Measurements from ENCODE around the gene PARP8.
"Not testable (repeated sequence)": the region's sequence is repeated elsewhere in the genome, so short reads cannot be mapped to it uniquely, and the experiment has no call there.

PARP8 gene

DNA sequence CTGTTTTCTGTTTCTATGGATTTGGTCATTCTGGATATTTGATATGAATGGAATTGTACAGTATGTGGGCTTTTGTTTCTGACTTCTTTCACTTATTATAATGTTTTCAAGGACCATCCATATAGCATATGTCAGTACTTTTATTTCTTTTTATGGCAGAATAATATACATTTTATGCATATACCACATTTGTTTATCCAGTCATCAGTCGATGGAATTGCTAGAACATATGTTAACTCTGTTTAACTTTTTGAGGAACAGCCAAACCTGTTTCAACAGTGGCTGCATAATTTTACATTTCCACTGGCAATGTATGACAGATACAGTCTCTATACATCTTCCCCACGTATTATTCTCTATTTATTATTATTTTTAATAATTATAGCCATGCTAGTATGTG is 131.6 kb downstream of the PARP8 start:
- TF ChIP-seq, protein P1, sequence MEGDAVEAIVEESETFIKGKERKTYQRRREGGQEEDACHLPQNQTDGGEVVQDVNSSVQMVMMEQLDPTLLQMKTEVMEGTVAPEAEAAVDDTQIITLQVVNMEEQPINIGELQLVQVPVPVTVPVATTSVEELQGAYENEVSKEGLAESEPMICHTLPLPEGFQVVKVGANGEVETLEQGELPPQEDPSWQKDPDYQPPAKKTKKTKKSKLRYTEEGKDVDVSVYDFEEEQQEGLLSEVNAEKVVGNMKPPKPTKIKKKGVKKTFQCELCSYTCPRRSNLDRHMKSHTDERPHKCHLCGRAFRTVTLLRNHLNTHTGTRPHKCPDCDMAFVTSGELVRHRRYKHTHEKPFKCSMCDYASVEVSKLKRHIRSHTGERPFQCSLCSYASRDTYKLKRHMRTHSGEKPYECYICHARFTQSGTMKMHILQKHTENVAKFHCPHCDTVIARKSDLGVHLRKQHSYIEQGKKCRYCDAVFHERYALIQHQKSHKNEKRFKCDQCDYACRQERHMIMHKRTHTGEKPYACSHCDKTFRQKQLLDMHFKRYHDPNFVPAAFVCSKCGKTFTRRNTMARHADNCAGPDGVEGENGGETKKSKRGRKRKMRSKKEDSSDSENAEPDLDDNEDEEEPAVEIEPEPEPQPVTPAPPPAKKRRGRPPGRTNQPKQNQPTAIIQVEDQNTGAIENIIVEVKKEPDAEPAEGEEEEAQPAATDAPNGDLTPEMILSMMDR (conservative IDR thresholded peaks at IDR 0.05; ENCODE audit: low read depth, low read length), result no peak
- H3K4me3 ChIP-seq (ENCODE audit: low read depth, low read length), result no peak overlapping the region
- no peak for DNase-seq (ENCODE audit: low read depth)

DNA sequence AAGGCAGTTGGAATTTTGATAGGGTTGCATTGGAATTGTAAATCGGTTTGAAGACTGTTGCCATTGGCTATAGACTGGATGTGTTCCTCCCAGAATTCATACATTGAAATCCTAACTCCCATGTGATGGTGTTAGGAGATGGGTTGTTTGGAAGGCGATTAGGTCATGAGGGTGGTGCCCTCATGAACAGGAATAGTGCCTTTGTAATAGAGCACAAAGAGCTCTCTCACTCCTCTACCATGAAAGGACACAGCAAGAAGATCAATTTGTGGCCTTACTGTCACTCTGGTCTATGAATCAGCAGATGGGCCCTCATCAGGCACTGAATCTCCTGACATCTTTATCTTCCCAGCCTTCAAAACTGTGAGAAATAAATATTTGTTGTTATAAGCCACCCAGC is 133.2 kb downstream of the PARP8 start:
- no peak overlapping the region for H3K4me3 ChIP-seq (ENCODE audit: low read depth, low read length)
- DNase-seq (ENCODE audit: low read depth), result no peak
- TF ChIP-seq, protein P1 (conservative IDR thresholded peaks at IDR 0.05; ENCODE audit: low read depth, low read length), result no peak

DNA sequence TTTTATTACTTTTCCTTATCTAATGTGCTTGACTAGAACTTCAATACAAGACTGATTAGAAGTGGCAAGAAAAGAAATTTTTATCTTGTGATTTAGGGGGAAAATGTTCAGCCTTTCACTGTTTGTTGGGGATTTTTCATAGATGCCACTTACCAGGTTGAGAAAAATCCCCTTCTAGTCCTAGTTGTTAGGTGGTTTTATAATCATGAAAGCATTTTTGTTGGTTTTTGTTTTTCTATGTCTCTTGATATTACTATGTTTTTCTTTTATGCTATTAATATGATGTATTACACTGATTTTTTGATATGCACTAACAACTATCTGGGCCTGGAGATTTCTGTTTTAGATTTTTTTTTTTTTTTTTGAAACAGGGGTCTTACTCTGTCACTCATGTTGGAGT is 134.0 kb downstream of the PARP8 start:
- no peak overlapping the region for H3K4me3 ChIP-seq (ENCODE audit: low read depth, low read length)
- no peak for DNase-seq (ENCODE audit: low read depth)
- TF ChIP-seq, protein P1 (conservative IDR thresholded peaks at IDR 0.05; ENCODE audit: low read depth, low read length), result no peak

DNA sequence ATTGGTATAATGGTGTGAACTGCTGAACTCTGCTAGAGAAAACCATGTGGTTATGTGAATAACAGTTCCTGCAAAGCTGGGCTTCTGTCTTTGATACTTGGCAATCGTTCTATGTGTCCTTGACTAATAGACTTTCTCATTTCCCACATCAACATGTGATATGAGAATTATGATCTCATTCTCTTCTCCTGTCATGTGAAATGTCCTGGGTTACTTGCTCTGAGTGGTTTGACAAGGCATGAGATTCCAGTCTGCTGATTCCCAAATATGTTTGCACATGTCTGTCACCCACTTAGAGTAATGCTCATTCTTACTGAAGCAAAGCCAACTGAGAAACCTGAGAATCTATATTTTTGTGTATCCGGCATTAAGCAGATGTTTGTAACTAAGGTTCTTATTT is 141.2 kb downstream of the PARP8 start:
- H3K4me3 ChIP-seq (ENCODE audit: low read depth, low read length), result no peak overlapping the region
- DNase-seq (ENCODE audit: low read depth), result peak; percentile 8
- TF ChIP-seq, protein P1 (conservative IDR thresholded peaks at IDR 0.05; ENCODE audit: low read depth, low read length), result no peak

DNA sequence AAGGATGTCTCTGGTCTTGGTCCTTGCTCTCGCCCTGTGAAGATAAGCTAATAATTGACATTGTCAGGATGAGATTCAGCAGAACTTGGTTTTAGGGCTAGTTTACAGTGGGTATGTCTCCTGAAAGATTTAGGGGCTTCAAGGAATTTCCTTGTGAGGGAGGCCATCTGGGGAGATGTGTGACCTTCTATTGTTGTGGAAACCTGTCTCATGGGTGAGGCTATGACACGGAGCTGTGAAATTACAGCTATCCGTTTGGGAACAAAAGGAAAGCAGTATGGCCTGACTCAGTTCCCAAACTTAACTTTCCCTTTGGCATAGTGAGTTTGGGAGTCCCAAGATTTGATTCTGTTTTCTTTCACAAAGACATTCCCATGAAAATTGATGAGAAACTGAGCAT is 142.0 kb downstream of the PARP8 start:
- no peak overlapping the region for H3K4me3 ChIP-seq (ENCODE audit: low read depth, low read length)
- TF ChIP-seq, protein P1 (conservative IDR thresholded peaks at IDR 0.05; ENCODE audit: low read depth, low read length), result no peak
- no peak for DNase-seq (ENCODE audit: low read depth)

DNA sequence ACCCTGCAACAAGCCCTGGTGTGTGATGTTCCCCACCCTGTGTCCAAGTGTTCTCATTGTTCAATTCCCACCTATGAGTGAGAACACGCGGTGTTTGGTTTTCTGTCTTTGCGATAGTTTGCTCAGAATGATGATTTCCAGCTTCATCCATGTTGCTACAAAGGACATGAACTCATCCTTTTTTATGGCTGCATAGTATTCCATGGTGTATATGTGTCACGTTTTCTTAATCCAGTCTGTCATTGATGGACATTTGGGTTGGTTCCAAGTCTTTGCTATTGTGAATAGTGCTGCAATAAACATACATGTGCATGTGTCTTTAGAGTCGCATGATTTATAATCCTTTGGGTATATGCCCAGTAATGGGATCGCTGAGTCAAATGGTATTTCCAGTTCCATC is 145.3 kb downstream of the PARP8 start:
- DNase-seq (ENCODE audit: low read depth), result not testable (repeated sequence)

DNA sequence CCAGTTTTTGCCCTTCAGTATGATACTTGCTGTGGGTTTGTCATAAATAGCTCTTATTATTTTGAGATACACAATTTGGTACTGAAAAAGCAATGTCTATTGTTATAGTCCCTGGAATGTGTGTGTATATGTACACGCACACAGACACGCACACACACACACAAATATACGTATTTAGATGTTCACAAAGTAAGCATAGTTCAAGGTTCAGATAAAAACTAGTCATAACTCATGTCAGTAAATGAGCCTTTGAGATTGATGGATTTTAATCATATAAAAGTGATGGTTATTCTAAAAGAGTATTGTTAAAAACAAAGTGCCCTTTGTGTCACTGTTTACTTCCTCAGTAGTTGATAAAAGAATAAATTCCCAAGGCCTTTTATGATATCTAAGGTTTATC is 147.3 kb downstream of the PARP8 start:
- DNase-seq (ENCODE audit: low read depth), result no peak
- H3K4me3 ChIP-seq (ENCODE audit: low read depth, low read length), result no peak overlapping the region
- TF ChIP-seq, protein P1 (conservative IDR thresholded peaks at IDR 0.05; ENCODE audit: low read depth, low read length), result no peak

More for the DNA sequence above, 145.3 kb downstream of the PARP8 start:
- H3K4me3 ChIP-seq (ENCODE audit: low read depth, low read length), result not testable (repeated sequence)

DNA sequence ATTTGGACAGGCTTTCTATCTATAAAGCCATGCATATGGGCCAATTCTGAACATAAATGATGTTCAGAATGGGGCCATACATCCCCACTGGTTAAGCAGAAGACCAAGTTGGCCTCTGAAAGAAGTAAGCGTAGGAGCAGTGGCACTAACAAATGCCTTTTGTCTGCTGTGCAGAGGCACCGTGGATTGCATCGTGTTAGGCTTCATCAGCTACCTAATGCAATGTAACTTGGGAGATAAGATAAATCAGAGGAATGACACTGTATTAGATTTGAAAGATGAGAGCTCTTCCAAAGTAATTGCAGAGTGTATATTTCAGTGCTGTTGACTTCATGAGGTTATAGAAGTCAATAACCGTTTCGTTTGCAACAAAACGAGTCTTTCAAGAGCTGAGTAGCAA is 148.1 kb downstream of the PARP8 start:
- H3K4me3 ChIP-seq (ENCODE audit: low read depth, low read length), result no peak overlapping the region
- TF ChIP-seq, protein P1 (conservative IDR thresholded peaks at IDR 0.05; ENCODE audit: low read depth, low read length), result no peak
- DNase-seq (ENCODE audit: low read depth), result no peak
